ENCODE data around the gene PIP4K2A.

PIP4K2A gene

GRCh38 chr10:22623633-22624253, 90.6 kb downstream of the PIP4K2A start:
- TF ChIP-seq BHLHE40 (IDR thresholded peaks at IDR 0.05; ENCODE audit: borderline replicate concordance) (no peak), ARNT (IDR thresholded peaks at IDR 0.05) (no peak), TARDBP (IDR thresholded peaks at IDR 0.05) (no peak), ZNF384 (IDR thresholded peaks at IDR 0.05) (no peak), FOXA1 (IDR thresholded peaks at IDR 0.05) (no peak), FOXM1 (IDR thresholded peaks at IDR 0.05; ENCODE audit: borderline replicate concordance) (no peak), PKNOX1 (IDR thresholded peaks at IDR 0.05) (no peak), LEF1 (IDR thresholded peaks at IDR 0.05; ENCODE audit: borderline replicate concordance) (no peak), NFRKB (IDR thresholded peaks at IDR 0.05) (no peak), ELF4 (IDR thresholded peaks at IDR 0.05) (no peak), L3MBTL2 (conservative IDR thresholded peaks at IDR 0.05) (no peak)
- ChIA-PET POLR2A (no interaction called here), CTCF (interaction anchor here (0.7 to 1.1 kb wide), 2 partner anchors 38 to 578 kb away, joined by 3 to 4 read pairs; no protein-coding TSS in a partner anchor)
- no peak for DNase-seq (ENCODE audit: extremely low spot score)

- POLR2A ChIA-PET: no interaction called here
- CTCF ChIA-PET: no interaction called here
- TF ChIP-seq ELF4 (IDR thresholded peaks at IDR 0.05) (no peak), TARDBP (IDR thresholded peaks at IDR 0.05) (no peak), HDGF (IDR thresholded peaks at IDR 0.05; ENCODE audit: borderline replicate concordance) (no peak), FOXA1 (IDR thresholded peaks at IDR 0.05) (no peak), FOXM1 (IDR thresholded peaks at IDR 0.05; ENCODE audit: borderline replicate concordance) (no peak), PKNOX1 (IDR thresholded peaks at IDR 0.05) (no peak), CTBP1 (IDR thresholded peaks at IDR 0.05; ENCODE audit: borderline replicate concordance) (no peak), NFRKB (IDR thresholded peaks at IDR 0.05) (no peak), FOXK2 (IDR thresholded peaks at IDR 0.05) (no peak), L3MBTL2 (conservative IDR thresholded peaks at IDR 0.05) (no peak), ARNT (IDR thresholded peaks at IDR 0.05) (no peak), SUZ12 (IDR thresholded peaks at IDR 0.05) (no peak), BHLHE40 (IDR thresholded peaks at IDR 0.05; ENCODE audit: borderline replicate concordance) (no peak), LEF1 (IDR thresholded peaks at IDR 0.05; ENCODE audit: borderline replicate concordance) (no peak)
- DNase-seq (ENCODE audit: extremely low spot score): no peak
These were observed 92.1 kb downstream of the PIP4K2A start for GRCh38 chr10:22622242-22622806.

GRCh38 chr10:22621726-22622125, 92.7 kb downstream of the PIP4K2A start:
- no peak for DNase-seq (ENCODE audit: extremely low spot score)
- TF ChIP-seq FOXM1 (IDR thresholded peaks at IDR 0.05; ENCODE audit: borderline replicate concordance) (no peak), ARNT (IDR thresholded peaks at IDR 0.05) (no peak), FOXK2 (IDR thresholded peaks at IDR 0.05) (no peak), SUZ12 (IDR thresholded peaks at IDR 0.05) (no peak), L3MBTL2 (conservative IDR thresholded peaks at IDR 0.05) (no peak), CTBP1 (IDR thresholded peaks at IDR 0.05; ENCODE audit: borderline replicate concordance) (no peak), PKNOX1 (IDR thresholded peaks at IDR 0.05) (no peak)
- ChIA-PET CTCF (no interaction called here), POLR2A (no interaction called here)

- POLR2A ChIA-PET: no interaction called here
- CTCF ChIA-PET: no interaction called here
- DNase-seq (ENCODE audit: extremely low spot score): no peak
- TF ChIP-seq LEF1 (IDR thresholded peaks at IDR 0.05; ENCODE audit: borderline replicate concordance): no peak
- no peak for TF ChIP-seq TARDBP (IDR thresholded peaks at IDR 0.05)
- TF ChIP-seq FOXM1 (IDR thresholded peaks at IDR 0.05; ENCODE audit: borderline replicate concordance): no peak
- no peak for TF ChIP-seq ARNT (IDR thresholded peaks at IDR 0.05)
- TF ChIP-seq BHLHE40 (IDR thresholded peaks at IDR 0.05; ENCODE audit: borderline replicate concordance): no peak
- TF ChIP-seq FOXK2 (IDR thresholded peaks at IDR 0.05): no peak
- no peak for TF ChIP-seq CTBP1 (IDR thresholded peaks at IDR 0.05; ENCODE audit: borderline replicate concordance)
These were observed 93.4 kb downstream of the PIP4K2A start for GRCh38 chr10:22620929-22621328.

- CTCF ChIA-PET: no interaction called here
- TF ChIP-seq TARDBP (IDR thresholded peaks at IDR 0.05) (no peak), ARNT (IDR thresholded peaks at IDR 0.05) (no peak), FOXA1 (IDR thresholded peaks at IDR 0.05) (no peak), LEF1 (IDR thresholded peaks at IDR 0.05; ENCODE audit: borderline replicate concordance) (no peak), NFRKB (IDR thresholded peaks at IDR 0.05) (no peak), BHLHE40 (IDR thresholded peaks at IDR 0.05; ENCODE audit: borderline replicate concordance) (no peak), HDGF (IDR thresholded peaks at IDR 0.05; ENCODE audit: borderline replicate concordance) (no peak), CTBP1 (IDR thresholded peaks at IDR 0.05; ENCODE audit: borderline replicate concordance) (no peak), FOXM1 (IDR thresholded peaks at IDR 0.05; ENCODE audit: borderline replicate concordance) (no peak), SUZ12 (IDR thresholded peaks at IDR 0.05) (no peak), ZNF384 (IDR thresholded peaks at IDR 0.05) (no peak), PKNOX1 (IDR thresholded peaks at IDR 0.05) (no peak; the same call in 1 of the 2 replicates), L3MBTL2 (conservative IDR thresholded peaks at IDR 0.05) (no peak), ELF4 (IDR thresholded peaks at IDR 0.05) (no peak), FOXK2 (IDR thresholded peaks at IDR 0.05) (no peak), SP1 (IDR thresholded peaks at IDR 0.05) (no peak)
- DNase-seq (ENCODE audit: extremely low spot score): no peak
- POLR2A ChIA-PET: no interaction called here
These were observed 94.1 kb downstream of the PIP4K2A start for GRCh38 chr10:22620140-22620857.

Data from HEK293T (cell line).